Activated T-helper 1 cell treated with Interleukin-2 at 50 U/mL for 16 hours (primary cell): ENCODE results near the gene OPCML.

Experiments used
- DNase-seq: peaks from one replicate; pipeline ENCODE4 v3.0.0-alpha.2; 2020; ENCODE audit warnings: low read depth

The OPCML gene

DNA sequence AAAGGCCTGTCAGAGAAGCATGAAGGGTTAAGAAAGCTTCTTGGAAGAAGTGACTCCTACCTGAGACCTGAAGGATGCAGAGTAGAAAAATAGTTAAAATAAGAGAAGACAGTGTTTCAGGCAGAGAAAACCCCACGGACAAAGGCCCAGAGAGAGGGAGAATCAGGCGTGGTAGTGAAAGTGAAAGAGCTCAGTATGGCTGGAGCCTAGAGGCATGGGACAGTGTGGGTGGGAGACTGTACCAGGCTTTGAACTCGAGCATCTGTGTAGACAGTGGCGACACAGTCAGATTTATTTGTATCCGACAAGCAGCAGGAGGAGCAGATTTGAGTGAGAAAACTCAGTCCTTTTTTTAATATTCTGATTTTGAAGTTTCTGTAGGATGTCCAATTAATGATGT is 360.0 kb downstream of the OPCML start:
- no peak for DNase-seq

DNA sequence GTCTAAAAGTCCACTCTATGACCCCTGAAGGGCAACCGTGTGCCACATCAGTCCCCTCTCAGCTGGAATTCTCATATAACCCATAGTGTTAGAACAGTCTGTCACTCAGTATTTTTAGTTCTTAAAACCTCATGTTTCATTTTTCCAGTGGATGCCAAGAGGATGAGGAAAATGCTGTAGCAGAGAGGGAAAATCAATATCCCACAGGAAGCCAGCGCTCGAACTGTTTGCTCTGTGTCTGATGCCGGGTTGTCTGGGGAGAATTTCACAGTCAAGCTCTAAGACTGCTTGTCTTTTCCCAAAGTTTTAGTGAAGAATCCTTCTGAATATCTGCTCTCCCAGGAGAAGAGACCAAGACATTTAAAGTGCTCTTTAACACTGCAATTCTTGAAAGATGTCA is 360.9 kb downstream of the OPCML start:
- no peak for DNase-seq

DNA sequence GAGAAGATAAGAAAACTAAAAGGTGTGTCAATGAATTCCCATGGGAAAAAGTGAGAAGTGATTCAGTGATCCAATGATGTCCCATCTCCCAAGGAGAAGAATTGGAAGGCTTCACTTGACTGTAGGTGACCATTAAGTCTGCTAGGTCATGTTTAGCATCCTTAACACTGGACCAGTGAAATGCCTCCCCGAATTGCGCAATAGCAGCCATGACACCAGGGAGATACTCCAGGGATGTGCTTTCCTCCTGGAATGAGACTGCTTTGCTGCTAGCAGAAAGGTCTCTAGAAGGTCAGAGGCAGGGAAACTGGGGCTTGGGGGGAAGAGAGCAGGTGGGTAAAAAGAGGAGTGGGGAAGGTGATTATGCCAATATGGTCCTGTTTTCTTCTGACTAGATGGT is 364.3 kb downstream of the OPCML start:
- no peak for DNase-seq

DNA sequence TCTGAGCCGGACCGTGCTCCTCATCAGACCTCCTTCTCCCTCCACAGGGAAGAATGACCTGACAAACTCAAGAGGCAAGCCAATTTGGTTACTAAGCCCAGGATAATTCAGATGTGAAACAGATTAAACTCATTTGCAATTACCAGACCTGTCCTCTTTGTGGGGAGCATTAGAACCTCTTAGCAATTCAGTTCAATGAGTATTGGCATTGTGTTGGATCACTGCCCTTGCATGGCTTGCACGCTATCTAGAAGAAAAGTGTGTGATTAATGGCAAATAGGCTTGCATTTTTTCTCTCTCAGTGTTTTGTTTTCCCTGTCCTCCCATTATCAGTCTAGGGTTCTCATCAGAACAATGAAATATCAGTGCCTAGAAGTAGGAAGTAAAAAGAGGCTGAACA is 365.6 kb downstream of the OPCML start:
- no peak for DNase-seq

DNA sequence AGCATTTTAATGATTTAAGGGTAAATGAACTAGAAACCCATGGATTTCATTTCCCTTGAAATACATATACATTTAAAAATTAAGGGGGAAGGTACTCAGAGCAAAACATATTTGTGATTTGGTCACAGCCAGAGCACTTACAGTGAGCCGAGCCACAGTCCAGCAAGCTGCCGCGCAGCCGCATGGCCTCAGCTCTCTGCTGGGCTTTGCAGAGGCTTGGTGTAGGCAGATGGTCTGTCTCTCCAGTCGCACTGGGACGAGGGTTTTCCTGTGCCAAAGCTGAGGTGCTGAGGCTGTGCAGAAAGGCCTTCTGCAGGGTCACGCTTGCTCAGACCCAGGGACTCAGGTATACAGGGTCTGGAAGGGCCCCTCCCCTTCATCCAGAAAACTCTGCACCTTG is 367.3 kb downstream of the OPCML start:
- DNase-seq: no peak

DNA sequence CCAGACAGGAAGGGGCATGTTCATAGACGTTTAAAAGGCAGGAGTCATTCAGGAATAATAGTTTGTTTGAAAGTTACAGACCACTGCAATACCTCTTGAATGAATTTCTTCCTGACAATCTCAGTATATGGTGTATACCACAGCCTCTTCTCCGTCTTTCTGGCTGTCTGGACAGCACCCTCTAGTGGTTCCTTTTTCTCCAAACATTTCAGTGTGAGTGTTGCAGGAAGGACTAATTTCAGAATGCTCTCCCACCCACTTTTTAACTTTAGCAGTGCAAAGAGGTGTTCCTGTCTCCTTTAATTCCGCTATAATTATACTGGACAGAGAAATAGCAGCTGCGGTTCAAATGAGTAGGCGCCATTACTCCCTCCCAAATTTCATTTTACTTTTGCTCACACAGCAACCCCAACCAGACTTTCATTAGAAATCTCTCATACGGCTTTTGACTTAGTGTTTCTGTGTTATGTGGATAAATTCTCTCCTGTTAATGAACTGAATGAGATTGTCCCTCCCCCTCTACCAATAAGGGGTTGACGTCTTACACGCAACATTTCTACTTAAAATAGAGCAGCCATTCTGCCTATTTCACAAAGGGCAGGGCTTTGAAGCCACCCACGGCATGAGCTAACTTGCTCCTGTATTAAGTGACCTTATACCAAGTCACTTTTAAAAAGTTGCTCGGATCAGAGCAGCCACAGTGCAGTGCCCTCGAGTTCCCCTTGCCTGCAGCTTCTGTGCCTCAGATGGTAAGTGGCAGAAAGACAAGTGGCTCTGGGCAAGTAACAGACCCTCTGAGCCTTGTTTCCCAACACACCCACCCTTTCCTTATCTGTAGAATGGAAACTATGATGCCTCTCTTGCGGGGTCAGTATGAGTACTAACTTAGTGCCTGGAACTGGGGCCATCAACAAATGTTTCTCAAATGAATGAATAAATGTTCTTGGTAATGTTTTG is 368.6 kb downstream of the OPCML start:
- no peak for DNase-seq

DNA sequence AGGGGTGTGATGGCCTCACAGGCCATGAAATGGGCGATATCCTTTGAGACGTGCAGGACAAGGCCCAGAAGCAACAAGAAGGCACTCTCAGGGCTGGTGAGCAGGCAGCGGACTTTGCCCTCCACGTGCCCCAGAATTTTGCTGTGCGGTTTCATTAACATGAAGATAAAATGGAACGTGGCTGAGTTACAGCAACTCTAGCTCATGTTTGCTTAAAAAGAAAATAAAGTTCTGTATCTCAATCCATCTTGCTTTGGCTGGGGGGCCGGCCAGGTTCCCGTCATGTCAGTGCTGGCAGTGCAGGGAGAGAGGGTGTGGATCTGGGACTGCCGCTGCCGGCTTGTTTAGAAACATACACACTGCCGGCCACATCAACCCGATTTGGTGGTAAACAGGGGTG is 370.1 kb downstream of the OPCML start:
- DNase-seq: no peak

DNA sequence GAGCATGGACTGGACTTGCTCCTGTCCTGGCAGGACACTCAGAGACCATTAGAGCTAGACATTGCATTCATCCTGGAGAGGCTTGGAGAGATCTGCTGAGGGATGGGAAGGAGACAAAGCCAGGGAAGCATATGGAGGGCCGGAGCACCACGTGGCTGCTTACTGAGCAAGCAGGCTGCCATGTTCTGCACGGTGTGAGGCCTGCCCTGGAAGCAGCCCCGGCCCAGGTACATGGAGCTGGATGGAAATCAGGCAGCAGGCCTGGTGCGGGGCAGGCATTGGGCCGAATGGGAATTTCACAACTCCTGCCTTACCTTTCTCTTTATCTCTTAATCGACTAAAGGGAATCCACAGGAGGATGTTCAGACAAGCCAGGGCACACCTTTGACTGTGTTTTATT is 371.5 kb downstream of the OPCML start:
- DNase-seq: no peak

DNA sequence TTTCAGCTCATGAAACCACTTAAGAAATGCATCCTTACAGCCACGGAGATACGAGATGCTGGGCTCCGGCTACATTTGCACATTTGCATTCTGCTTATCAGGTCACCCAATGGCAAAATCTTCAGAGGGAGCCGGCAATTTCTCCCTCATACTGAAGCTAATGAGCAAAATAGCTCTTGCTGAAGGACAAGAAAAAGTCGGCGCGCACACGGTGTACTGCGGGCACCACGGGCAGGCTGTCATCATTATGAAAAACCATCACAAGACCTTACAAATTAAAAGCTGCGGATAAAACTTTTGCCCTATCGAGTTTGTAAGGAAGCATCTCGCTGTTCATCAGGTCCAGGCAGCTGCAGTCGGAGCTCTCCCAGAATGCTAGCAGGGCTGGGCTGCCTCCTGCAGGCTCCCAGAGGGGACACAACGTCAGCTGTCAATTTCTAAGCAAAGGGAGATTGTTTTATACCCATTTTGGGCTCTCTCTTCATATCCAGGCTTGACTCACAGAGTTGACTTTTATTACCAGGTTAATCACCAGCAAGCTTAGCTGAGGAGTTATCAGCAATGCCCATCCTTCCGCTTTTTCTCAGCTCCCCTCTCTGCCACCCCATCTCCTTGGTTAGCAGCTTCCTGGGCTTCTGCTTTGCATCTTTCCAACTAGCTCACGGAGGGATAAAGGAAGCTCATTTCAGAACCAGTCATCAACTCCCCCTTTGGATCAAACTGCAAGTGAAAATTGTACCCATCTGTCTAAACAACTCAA is 375.1 kb downstream of the OPCML start:
- no peak for DNase-seq

DNA sequence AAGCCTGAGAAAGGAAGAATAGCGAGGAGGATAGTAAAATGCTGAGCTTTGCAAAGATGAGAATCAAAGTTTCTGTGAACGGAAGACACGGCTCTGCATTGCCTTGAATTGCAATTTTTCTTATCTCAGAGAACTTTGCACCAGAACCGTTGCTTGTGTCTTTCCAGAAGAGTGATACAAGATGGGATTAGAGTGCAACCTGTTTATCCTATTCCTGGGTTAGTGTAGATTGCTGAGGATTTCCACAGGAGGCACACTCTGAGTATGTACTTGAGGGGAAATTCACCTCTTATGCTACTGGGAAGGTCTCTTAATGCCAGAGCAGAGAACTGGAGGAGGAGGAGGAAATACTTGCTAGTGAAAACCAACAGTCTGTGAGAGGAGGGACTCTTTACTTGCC is 377.5 kb downstream of the OPCML start:
- no peak for DNase-seq

DNA sequence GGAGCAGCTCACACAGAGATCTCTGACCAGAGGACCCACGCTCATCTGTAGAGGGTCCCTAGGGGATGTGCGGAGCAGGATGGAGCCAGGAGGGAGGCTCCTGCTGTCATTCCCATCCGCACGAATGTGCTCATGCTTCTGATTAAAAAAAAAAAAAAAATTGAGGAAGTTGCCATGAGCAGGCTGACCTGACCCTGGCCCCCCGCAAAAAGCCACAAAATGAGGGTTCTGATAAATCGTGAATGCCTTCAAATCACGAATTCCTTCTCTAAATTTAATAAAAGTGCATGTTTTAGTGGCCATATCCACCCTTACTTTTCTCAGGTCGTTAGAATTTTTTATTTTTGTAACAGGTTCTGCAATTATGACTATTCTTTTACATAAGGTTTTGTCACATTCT is 378.2 kb downstream of the OPCML start:
- DNase-seq: no peak

DNA sequence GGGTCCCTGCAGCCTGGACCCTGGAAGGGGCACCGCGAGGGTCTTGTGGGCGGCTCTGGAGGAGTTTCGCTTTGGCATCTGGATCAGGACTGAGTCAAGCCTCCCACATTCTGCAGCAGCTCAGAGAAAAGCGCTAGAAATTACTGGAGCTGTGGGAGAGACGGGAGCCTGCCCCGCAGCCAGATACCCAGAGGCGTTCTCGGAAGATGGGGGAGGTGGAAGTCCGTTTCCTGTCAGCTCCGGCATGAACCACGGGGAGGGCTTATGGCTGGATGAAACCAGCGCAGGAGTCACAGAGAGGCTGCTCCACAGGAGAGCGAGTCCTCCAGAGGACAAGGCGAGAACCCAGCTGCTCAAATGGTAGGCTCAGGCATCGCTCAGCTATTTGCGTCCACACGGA is 379.3 kb downstream of the OPCML start:
- no peak for DNase-seq

DNA sequence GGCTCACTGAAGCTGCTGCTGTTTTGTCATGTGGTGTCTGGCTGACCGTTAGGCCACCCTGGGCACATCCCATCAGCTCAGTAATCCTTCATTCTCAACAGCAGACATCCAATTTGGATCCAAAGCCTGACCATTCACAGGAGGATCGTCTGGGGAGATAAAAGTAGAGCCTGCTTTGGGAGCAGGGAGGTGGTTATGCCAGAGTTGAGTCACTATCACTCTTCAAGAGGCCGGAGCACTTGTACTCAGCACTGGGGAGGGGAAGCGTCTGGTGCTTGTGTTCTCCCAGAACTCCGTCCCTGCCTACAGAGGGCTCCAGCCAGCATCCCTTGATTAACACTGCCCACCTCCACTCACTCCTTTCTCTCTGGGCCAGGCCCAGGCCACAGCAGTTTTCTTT is 382.6 kb downstream of the OPCML start:
- no peak for DNase-seq

DNA sequence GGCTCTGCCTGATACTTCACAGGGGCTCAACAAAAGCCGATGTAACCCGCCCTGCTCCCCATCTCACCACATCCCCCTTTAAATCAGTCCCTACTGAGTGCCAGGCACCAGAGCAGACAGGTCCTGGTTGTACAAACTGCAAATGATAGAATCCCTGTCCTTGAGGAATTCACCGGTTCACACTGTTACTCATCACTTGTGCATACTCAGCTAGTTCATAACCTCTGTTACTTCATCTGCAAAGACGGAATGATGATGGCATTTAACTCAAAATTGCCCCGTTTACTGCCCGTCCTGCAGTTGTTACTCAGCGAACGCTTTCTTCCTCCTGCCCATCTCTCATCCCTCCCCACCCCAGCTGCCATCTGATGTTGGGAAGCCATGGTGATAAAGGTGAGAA is 384.7 kb downstream of the OPCML start:
- DNase-seq: no peak

DNA sequence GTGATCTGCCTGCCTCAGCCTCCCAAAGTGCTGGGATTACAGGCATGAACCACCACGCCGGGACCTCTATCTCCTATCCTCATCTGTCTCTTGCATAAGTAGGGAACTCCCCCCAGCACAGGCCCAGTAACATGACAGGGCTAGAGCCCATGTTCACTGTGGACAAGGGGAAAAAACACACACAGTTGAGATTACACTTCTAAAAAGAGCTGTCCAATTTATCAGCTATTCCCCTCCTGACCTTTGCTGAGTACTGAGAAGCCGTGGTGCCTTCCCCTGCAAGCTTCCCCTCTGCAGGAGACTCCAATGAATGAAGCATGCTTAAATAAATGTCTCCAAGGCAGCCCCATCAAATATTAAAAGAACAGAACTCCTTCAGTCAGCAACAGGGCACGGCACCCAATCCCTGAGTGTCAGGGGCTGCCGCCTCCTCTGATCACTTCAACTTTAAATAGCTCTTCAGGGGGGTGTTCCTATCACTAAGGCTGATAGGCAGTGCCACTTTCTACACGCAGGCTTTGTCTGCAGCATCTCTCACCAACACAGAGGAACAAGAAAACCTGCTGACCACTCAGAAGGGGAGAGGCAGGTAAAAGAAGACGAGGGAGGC is 385.5 kb downstream of the OPCML start:
- DNase-seq: no peak

DNA sequence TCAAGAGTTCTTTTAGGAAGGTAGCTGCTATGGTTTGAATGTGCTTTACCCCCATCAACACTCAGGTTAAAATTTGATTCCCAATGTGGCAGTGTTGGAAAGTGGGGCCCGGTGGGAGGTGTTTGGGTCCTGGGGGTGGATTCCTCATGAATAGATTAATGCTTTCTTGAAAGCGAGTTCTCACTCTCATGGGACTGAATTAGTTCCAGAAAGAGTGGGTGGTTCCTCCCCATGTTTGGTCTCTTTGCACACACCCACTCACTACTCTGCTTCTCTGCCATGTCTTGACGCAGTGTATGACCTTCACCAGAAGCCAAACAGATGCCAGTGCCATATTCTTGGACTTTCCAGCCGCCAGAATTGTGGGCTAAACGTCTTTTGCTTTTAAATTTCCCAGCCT is 394.4 kb downstream of the OPCML start:
- DNase-seq: no peak

DNA sequence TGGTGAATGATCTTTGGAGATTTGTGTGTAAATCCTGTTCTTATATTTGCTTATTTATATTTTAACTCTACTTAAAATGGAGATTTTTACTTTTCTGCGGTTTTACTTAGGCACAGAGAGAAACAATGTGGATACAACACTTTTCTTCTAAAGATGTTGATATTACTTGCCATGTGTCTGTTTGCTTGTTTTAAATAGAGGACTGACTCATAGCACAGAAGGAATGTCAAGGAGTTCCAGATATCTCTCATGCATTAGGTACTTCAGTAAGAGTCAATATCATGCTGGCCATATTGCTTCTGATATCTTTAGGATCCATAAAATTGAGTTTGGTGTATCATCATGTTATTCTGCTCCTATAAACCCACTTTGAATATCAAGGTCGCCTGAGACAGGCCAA is 395.0 kb downstream of the OPCML start:
- no peak for DNase-seq

DNA sequence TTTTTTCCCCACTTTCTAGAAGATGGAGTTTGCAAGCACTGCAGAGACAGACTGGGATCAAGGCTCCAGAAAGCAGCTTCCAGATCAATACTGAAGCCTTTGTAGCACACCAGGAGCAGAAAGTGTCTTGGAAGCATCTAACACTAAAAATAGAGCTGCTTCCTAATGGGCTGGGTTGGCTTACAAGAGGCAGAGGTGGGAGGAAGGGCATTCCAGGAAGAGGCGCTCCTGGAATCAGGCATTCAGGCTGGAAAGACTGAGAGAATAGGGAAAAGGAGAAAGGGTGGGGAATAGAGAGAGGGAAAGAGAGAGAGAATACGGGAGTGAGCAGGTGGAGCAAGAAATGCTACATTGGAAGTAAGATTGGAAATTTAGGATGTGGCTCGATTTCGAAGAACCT is 395.9 kb downstream of the OPCML start:
- no peak for DNase-seq

DNA sequence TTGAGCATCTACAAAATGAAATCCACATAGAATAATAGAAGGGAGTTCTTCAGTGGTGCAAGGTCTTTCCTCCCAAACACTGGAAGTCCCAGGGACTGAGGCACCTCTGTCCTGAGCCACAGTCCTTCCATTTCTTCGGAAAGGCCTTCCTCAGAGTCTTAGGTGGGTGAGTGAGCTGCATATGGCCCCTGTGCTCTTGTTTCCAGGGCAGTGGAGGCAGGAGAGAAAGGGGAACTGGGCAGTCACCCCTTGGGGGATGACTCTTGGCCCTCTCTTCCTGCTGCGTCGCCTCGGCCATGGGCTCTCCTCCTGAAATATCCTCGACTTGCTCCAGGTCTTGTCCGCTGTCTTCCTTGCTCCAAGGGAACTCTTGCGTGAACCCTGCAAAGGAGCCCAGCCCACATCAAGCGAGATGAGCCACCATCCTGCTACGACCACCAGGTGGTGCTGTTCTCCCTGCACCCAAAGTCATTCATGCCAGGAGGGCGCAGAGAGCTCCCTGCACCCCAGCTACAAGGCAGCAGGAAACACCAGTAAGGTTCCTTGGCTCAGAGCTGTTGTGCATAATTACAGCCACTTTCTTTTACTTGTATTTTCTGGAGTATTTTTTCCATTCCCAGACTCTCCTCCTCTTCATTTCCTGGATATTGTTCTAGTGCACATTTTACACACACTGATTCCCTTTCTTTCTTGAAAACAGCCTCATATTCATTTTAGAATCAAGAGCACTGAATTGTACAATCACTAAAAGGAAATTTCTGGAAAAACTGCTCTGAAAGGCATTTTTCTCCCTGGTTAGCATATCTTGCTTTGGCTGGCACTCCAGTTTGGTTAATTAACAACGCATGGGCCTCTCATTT is 397.8 kb downstream of the OPCML start:
- no peak for DNase-seq

DNA sequence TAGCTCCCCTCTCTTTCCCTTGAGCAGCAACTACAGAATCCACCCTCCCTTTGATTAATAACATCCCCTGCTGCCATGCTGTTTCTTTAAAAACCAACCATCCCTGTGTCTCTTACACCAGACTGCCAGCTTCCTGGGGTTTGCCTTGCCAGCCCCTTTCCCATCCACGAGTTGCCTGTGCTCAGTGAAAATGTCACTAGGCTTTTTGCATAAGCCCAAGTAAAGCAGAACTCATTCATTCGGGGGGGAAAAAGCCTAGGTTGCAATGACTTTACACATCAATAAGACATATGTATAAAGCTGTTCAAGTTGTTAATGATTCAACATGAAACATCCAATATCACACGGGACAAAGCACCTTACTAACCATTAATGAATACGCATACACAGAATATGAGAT is 398.7 kb downstream of the OPCML start:
- DNase-seq: no peak

DNA sequence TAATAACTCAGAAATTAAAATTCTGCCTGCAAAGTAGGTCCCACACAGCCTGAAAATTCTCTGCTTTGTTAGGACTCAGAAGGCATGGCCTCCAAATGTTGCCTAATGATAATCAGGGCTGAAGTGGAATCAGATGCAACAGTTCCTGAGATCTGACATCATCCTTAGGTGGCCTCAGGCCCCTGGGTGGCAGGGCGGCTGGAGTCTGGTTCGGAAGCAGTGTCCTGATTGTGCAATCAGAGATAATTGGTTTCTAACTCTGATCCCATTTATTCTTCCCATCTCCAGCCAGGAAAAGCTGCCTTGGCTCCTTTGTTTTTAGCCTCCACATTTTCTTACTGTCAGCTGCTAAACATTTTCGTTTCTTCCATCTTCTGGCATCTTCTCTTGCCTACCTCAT is 399.3 kb downstream of the OPCML start:
- DNase-seq: no peak

DNA sequence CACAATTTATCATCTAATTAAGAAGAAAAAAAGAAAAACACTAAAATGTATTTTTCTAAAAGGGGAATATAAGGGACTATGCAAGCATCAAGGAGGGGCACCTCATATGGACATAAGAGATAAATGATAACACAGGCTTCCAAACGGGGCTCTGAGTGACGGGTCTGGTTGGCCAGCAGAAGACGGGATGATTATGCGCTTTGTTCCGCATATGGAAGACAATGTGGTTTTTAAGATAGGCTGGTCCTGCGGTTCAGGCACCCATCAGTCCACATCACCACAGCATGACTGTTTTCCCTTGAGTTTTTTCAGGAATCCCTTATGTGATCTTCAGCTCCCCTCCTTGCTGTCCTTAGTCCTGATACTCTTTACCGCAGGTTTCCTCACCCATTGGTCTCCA is 404.6 kb downstream of the OPCML start:
- DNase-seq: no peak
